Dedifferentiated amniotic fluid mesenchymal stem cell (primary cell): ENCODE data around the gene GOSR2.
"Not testable (repeated sequence)": the region's sequence is repeated elsewhere in the genome, so short reads cannot be mapped to it uniquely, and the experiment has no call there.

Experiments used
- DNase-seq: peaks from one replicate; pipeline ENCODE4 v3.0.0-alpha.2; 2016; ENCODE audit errors: extremely low spot score

Gene GOSR2

DNA sequence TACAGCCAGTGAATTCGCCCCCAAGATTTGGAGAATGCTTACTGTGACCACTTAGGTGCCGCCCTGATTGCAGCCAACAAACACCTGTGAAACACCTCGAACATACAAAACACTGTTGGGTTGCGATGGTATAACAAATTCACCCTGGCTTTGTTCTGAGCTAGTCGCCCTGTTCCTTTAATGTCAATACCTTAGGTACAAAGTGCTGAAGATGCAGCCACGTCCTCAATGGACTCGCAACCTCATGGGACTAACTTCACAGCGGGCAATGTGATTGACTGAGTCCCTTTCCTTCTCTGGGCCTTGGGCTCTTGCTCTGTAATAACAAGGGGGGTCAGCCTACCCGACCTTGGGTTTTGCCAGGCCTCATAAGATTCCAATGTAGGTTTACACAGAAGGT, 28.9 kb upstream of the GOSR2 start:
- no peak for DNase-seq

DNA sequence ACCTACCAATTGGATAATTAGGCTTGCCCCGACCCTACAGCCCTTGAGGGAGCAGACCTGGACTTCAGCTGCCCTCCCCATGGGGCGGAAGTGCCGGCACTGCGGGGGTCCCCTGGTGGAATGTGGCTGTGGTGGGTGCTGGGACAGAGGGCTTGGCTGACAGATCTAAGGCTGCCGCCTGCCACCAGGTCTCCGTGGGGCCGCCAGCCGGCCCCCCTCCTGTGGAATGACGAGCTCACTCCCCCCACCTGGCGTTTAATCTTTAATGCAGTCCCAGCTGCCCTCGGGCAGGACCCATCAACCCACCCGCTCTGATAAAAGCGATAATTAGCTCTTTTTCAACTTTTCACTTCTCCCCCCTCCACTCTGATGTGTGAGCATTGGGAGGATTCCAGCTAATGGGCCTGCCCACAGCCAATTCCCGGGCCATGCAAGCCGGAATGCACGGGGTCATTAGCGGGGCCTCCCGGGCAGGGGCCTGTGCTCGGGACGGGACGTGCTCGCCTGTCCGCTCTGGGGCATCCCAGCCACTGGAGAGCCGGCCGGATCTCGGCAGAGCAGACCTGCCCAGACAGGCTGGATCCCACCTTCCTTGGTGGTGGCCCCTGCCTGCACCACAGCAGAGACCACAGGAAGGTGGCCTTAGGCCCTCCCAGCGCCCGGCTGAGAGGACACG, 28.3 kb upstream of the GOSR2 start:
- no peak for DNase-seq

DNA sequence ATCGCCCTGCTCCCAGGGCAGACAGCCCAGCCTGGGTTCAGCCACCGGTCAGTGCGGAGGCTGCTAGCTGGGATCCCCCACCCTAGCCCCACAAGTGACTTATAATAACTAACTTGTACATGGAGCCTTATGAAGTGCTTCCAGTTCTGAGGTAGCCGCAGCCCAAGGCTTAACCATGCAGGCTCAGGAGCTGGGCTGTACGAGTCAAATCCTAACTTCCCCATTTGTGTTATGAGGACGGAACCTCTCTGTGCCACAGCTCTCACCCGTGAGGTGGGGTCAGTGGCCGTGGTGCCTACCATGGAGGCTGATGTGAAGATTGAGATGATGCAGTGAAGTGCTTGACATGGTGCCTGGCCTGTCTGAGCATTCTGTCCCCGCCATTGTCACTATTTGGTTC, 27.8 kb upstream of the GOSR2 start:
- no peak for DNase-seq

DNA sequence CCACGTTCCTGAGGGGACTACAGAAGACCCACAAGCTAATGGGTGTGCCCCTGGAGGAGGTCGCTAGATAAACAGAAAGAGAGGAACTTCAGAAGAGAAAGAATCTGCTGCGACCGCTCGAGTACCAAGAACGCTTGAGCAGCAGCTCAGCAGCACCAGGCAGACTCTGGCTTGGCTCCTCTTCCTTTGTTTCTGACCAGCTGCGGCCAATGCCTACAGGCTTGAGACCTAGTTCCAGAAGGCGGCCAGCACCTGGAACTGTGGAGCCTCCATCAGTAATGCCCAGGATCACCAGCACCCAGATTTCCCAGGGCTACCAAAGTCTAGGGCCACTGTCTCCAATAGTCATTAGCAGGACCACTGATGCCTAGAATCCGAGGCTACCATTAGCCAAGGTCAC, 26.0 kb upstream of the GOSR2 start:
- DNase-seq, result no peak

GRCh38 chr17:46898364-46898763, 24.6 kb upstream of the GOSR2 start:
- DNase-seq, result no peak

DNA sequence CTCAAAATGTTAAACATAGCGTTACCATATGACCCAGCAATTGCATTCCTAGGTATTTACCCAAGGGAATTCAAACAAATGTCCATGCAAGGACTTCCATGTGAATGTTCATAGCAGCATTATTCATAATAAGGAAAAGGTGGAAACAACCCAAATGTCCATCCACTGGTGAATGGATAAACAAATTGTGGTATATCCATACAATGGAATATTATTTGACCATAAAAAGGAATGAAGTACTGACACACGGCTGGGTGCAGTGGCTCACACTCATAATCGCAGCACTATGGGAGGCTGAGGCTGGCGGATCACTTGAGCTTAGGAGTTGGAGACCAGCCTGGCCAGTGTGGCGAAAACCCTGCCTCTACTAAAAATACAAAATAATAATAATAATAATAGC, 24.1 kb upstream of the GOSR2 start:
- no peak for DNase-seq

GRCh38 chr17:46901291-46901690, 21.7 kb upstream of the GOSR2 start:
- no peak for DNase-seq

GRCh38 chr17:46903762-46904672, 18.9 kb upstream of the GOSR2 start:
- no peak for DNase-seq

GRCh38 chr17:46908068-46908737, 14.8 kb upstream of the GOSR2 start:
- DNase-seq, result no peak

GRCh38 chr17:46910179-46910927, 12.6 kb upstream of the GOSR2 start:
- no peak for DNase-seq

DNA sequence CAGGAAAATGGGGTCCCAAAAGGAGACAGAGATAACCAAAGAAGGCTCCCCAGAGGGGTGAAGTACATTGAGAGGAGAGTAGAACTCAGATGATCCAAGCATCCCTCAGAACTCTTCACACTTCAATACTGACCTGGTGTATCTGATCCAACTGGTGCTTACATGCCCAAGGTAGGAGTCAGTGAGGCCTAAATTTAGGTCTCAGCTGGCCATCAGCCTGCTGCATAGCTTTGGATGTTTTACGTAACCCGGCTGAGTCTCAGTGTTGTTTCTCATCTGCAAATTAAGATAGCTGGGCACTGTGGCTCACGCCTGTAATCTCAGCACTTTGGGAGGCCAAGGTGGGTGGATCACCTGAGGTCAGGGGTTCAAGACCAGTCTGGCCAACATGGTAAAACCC, 11.6 kb upstream of the GOSR2 start:
- no peak for DNase-seq

DNA sequence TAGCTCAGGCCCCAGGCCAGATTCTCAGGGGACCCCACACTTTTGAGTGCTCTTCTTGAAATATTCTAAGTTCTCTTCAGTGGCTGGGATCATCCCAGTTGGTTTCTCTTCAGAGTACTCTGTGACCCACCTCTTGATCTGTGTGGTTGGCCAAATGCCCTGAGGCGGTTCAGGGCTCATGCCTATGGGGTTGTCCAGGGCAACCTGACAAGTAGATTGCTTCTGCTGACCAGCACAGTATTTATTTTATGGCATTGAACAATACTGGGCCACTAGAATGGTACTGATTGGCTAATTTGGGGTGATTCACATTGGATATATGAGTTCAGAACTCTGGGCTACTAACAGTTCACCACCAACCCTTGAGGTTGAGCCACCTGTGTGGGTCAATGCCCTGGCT, 7.4 kb upstream of the GOSR2 start:
- no peak for DNase-seq

- no peak for DNase-seq
Measured at GRCh38 chr17:46916211-46916610, 6.7 kb upstream of the GOSR2 start.

DNA sequence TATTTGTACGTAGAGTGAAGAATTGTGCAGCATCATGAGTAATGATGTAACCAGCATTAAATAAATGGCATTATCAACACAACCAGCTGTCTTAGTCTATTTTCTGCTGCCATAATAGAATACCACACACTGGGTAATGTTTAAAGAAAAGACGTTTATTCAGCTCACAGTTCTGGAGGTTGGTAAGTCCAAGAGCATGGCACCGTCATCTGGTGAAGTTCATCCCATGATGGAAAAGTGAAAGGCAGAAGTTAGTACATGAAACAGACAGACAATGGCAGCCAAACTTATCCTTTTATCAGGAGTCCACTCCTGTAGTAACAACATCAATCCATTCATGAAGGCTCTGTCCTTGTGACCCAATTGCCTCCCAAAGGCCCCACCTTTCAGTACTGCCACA, 6.3 kb upstream of the GOSR2 start:
- DNase-seq, result no peak

DNA sequence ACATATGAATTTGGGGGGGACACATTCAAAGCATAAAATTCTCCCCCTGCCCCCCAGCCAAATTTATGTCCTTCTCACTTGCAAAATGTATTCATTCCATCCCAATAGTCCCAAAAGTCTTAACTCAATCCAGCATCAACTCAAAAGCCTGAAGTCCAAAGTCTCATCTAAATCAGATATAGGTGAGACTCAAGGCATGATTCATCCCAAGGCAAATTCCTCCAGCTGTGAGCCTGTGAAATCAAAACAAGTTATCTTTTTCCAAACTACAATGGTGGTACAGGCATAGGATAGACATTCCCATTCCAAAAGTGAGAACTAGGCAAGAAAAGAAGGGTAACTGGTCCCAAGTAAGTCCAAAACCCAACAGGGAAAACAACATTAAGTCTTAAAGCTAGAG, 5.9 kb upstream of the GOSR2 start:
- no peak for DNase-seq

GRCh38 chr17:46917516-46917915, 5.4 kb upstream of the GOSR2 start:
- no peak for DNase-seq

DNA sequence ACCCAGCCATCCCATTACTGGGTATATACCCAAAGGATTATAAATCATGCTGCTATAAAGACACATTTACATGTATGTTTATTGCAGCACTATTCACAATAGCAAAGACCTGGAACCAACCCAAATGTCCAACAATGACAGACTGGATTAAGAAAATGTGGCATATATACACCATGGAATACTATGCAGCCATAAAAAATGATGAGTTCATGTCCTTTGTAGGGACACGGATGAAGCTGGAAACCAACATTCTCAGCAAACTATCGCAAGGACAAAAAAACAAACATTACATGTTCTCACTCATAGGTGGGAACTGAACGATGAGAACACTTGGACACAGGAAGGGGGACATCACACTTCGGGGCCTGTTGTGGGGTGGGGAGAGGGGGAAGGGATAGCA, 998 bp upstream of the GOSR2 start:
- not testable (repeated sequence) for DNase-seq

DNA sequence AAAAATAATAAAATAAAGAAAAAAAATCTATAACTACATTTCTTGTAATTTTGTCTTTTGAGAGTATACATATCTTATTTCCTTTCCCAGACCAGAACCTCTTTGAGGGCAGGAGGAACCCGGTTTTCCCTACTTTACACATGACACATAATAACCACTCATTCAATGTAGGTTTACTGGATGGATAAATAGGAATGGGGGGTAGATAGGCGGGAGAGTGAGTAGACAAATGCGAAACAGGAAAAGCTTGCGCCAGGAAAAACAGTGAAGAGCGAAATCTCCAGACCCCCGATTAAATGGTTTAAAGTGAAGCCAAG, 515 bp upstream of the GOSR2 start:
- DNase-seq, result no peak

GRCh38 chr17:46925185-46925868, 2.4 kb downstream of the GOSR2 start:
- DNase-seq, result no peak

DNA sequence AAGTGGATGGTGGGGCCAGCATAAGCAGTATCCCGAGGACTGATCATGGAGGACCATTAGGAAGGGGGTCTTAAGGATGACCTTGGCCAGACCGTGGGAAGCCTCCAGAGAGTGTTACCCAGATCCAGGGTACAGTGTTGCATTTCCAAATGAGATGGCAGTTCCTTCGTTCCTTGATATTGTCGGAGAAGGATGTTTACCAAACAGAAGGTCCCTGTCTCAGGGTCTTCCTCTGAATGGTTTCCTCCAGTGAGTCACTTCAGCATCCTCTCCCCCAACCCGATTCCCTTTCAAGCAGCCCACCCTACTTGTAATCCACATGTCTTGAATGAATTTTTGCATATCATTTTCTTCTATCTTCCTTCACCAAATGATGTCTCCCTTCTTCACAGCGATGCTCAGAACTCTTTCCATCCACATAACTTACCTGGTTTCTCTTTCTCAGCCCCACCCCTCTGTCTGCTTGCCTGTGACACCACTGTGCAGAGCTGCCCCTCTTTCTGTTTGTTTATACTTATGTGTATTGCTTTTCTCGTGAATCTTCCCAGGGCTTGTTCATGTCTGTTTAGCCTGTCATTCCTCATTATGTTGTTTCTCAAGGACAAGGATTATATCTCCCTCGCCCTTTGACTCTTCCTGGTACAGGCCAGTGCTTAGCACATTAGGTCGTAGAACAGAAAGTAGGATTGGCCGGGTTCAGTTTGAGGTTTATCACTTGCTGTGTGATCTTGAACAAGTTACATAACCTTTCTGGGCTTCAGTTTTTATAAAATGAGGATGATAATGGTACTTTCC, 5.7 kb downstream of the GOSR2 start:
- DNase-seq, result no peak

GRCh38 chr17:46929413-46929812, 6.5 kb downstream of the GOSR2 start:
- no peak for DNase-seq
